Activated CD4-positive, alpha-beta T cell treated with anti-CD3 and anti-CD28 coated beads, Interleukin-2, amount 50 U/mL, for 1 hour (primary cell): Measurements from ENCODE around the gene COMMD7.
A peak's percentile ranks its signal among the peaks of the same experiment; 100 is the strongest.
"Not testable (repeated sequence)": the region's sequence is repeated elsewhere in the genome, so short reads cannot be mapped to it uniquely, and the experiment has no call there.

Experiments
- DNase-seq: peaks from one replicate; pipeline ENCODE4 v3.0.0-alpha.2; 2020

Gene COMMD7

DNA sequence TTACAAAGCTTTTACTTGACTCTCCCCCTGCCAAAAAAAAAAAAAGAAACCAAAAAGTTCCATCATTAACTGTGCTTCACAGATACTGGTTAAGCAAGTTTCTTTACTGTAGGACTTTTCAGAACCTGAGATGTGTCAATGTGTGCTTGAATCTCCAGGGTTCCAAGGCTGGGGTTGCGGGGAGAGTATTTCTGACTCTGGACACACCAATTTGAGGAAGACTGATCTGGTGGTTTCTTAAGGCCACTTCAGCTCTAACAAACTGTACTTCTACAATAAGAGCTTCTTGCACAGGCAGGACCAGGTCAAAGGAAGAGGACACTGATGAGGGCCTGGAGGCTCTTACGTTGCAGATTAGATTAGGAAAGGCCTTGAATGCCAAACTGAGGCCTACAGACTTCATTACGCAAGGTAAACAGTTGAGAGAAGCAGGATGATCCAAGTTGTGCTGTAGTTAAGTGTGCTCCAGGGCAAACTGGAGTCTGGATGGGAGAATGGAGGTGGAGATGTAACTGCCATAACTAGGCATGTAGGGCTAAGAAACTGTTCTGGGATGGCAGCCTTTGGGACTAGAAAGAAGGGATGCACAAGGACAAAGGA lies 24.4 kb downstream of the COMMD7 start:
- no peak for DNase-seq

DNA sequence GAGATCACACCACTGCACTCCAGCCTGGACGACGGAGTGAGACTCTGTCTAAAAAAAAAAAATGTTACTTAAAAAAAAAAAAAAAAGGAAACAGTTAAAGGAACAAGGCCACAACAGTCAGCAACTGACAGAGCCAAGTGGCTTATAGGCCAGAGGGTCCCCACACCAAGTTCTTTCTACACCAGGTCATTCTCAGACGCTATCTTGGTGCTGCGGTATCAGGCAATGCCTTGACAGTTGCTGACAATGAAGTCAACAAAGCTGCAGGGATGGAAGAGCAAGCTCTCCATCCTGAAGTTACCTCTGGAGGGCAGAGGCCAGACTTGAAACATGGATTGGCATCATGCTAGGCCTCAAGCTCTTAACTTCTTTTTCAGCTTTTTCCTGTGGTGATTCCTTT lies 31.9 kb downstream of the COMMD7 start:
- DNase-seq = no peak

- DNase-seq = no peak
Observed at GRCh38 chr20:32709632-32710121, 33.6 kb downstream of the COMMD7 start.

GRCh38 chr20:32709029-32709631 lies 34.1 kb downstream of the COMMD7 start:
- DNase-seq = not testable (repeated sequence)

DNA sequence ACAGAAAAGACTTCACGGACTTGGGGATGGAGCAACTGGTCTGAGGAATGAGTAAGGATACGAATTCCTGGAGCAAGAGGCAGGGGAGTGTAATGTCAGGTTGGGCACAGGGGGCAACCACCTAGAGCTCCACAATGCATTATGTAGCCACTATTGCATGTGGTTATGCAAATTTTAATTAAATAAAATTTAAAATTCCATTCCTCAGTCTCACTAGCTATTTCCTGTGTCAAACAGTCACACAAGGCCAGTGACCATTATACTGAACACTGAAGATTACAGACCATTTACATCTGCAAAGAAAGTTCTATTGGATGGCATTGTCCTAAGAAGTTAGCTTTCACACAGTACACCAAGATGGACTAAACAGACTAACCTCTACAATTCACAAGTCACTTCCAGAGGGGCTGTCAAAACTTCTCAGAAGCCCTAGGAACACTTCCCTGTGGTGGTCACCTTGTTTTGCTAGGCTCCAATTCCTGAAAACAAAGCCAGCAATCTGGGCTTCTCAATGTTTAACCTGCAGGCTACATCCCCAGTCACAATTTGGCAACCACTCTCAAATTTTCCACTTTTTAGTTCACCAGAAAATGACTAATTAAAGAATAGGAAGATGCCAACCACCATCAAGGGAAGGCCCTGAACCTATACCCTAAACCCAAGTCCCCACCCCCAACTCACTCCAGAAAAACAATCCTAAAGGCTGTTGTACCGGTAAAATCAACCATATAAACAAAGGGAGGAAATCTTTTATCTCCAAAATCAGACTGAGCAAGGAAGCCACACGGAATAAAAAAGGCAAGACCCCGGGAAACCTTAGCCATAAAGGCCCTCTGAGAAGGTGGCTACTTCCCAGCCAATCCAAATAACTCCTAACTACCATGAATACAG lies 35.3 kb downstream of the COMMD7 start:
- DNase-seq = no peak

DNA sequence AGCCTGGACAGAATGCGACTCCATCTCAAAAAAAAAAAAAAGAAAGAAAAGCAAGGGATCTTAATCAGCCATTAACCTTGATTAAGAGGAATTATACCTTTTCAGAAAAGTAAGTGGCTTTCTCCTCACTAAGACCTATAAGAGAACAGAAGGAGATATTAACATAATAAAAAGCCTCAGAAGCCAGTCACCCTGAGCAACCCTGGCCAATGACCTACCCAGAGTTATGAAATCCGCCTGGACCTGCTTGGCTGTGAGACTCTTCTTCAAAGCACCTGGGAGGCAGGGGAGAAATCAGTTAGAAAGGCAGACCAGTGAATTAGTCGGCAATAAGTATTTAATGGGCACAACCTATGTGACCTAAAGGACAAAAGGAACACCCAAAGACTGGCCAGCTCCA lies 36.8 kb downstream of the COMMD7 start:
- no peak for DNase-seq

DNA sequence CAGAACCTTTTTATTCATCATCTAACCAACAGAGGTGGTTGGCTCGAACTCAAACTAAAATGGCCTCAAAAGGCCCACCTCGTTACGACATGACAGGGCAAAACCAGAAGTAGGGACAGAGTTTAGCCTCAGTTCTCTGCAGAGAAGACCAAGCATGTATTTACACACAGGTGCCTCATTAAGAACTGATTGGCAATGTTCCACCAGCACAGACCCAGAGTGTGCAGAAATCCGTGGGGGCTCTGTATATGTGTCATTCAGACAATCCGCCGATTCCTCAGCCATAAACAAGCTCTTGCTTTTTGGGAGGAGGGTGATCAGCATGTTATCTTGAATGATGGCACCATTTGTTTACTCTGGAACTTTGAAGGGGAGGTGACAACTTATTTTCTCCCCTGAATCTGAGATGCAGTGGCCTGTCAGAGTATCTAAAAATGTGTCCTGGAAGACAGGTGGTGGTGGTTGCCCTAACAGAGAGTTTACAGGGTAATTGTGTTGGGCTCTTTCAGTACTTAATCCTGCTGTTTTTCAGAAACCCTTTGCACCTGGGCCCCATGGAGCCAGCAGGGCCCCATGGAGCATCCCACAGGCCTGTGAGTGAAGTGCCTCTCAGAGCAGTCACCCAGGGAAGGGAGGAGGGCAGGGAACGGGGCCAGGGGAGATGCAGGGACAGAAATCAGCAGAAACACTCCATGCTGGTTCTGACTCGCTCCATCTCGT lies 40.4 kb downstream of the COMMD7 start:
- no peak for DNase-seq

DNA sequence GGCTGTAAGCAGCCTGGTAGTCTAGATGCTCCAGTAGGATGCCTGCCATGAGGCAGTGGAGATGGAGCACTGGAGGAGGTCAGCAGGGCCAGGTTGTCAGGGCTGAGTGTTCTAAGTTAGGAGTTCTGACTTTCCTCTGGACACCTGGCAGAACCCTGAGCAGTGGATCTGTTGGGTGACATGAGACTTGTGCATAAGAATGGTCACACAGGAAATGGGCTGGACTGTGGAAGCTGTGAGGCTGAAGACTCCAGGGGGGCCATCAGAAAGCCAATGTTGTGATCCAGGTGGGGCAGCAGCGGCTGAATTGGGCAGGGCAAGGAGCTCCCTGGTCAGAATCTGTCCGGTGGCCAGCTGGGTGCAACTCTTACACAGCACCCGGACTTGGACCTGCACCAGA lies 45.7 kb downstream of the COMMD7 start:
- DNase-seq = no peak

DNA sequence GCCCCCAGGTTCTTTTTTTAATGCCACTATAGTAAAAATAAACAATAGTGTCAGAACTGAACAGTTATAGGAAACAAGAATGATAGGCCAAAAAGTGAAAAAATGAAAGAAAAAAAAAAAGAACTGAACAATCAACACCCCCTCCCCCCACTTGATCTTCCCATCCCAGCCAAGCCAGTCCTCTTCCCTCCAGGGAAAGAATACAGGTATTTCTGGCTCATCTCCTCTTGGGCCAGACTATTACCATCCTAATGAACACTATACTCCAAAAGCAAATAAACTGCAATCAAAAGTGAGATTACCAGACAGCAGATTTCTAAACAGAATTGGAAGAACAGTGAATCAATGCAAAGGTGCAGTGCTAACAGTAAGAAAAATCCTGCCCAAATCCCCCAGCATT lies 48.2 kb downstream of the COMMD7 start:
- DNase-seq = no peak

- not testable (repeated sequence) for DNase-seq
Observed at GRCh38 chr20:32688966-32689365, 54.3 kb downstream of the COMMD7 start.

DNA sequence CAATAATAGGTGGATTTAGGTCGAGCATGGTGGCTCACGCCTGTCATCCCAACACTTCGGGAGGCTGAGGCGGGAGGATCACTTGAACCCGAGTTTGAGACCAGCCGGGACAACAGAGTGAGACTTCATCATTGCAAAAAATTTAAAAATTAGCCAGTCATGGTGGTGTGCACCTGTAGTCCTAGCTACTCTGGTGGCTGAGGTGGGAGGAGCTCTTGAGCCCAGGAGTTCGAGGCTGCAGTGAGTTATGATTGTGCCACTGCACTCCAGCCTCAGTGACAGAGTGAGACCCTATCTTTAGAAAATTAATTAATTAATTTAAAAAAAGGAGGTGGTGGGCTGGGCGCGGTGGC lies 56.1 kb downstream of the COMMD7 start:
- no peak for DNase-seq

DNA sequence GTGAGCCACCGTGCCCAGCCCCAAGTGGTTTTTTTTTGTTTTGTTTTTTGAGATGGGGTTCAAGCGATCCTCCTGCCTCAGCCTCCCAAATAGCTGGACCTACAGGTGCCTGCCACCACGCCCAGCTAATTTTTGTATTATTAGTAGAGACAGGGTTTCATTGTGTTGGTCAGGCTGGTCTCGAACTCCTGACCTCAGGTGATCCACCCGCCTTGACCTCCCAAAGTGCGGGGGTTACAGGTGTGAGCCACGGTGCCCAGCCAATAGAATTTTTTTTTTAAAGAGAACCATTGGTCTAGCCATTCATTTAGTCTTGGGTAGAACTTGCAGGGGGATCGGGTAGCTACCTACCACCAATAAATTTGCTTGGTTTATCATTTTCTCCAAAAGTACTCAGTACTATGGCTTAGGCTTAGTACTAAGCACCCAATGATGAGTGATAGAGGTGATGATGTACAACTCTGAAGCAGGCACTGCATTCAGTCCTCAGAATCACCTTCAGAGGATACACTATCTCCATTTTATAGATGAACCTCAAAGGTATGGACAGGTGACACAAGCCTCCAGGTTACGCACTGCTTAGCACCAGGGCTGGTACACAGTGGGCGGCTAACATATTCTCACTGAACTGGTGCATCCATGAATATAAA lies 56.6 kb downstream of the COMMD7 start:
- DNase-seq = no peak

GRCh38 chr20:32685541-32686529 lies 57.4 kb downstream of the COMMD7 start:
- no peak for DNase-seq

- DNase-seq = no peak
Observed at GRCh38 chr20:32682508-32682987, 60.7 kb downstream of the COMMD7 start.

DNA sequence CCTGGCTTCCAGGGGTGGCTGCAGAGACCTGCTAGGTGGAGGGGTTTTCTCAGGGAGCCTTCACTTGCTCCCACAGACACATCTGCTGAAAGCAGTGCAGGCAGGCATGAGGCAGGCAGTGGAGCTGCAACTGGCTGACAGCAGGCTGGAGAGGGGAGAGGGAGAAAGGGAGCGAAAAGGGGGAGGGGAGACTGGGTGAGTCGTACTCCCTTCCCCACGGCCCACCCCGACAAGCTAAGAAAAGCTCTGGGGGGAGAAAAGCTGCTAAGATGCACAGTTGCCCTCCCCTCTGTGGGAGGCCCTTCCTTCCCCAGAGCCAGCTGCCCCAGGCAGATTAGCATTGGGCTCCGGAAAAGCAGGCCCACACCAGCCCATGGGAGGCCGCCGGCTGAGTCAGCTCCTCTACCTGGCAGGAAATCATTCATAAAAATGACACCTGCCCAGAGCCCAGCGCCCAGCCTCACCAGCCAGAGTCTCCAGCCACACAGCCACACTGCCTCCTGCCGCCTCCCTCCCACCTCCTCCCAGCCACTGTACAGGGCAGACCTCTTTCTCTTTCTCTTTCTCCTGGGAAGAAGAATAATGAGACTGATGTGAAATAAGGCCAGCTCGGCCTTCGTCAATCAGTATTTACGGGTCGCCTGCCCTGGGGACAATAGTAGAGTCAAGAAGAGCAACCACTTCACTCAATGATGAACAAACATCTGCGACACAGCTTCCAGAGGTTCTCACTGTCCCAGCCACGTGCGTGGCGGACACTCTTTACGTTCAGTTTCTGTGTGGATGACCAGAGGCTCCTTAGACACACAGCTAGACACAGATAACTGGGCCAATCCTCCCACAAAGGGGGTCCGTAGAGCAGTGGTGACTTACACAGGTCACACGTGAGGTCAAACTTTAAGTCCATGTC lies 61.8 kb downstream of the COMMD7 start:
- DNase-seq = no peak

GRCh38 chr20:32680544-32681174 lies 62.6 kb downstream of the COMMD7 start:
- no peak for DNase-seq

GRCh38 chr20:32678948-32679347 lies 64.3 kb downstream of the COMMD7 start:
- DNase-seq = no peak

GRCh38 chr20:32675223-32675975 lies 67.9 kb downstream of the COMMD7 start:
- DNase-seq = no peak

GRCh38 chr20:32674362-32674789 lies 68.9 kb downstream of the COMMD7 start:
- peak; percentile 74 for DNase-seq
